Activated naive CD8-positive, alpha-beta T cell treated with anti-CD3 and anti-CD28 coated beads, Interleukin-2, amount 10 ng/mL, durations not matched to agents 7 days and 5 days (primary cell): ENCODE measurements around the gene RAB33B. TPM values are rescaled to one million over a fixed set of nuclear protein-coding genes. Genes with fewer than 3 reads are reported as not detected.

ENCODE experiments used
- ATAC-seq: fragments of 150-1000 bp; cut with Tn5 transposase; one replicate; pipeline ENCODE4 v1.10.0; 2021; ENCODE audit warnings: low read depth, moderate library complexity
- POLR2A ChIA-PET: fragments of 350-600 bp; sonication (Branson Sonifier 250); formaldehyde crosslinking; loops from one replicate; lab custom pipeline; 2021; ENCODE audit warnings: antibody characterized with exemption; lab: Charles Lee
- DNase-seq: peaks from one replicate; pipeline ENCODE4 v3.0.0; 2021
- H3K27ac Mint-ChIP-seq: one replicate; pipeline ENCODE4 v1.8.0; 2022; ENCODE audit warnings: mild to moderate bottlenecking, mixed read lengths
- H3K27me3 Mint-ChIP-seq: one replicate; pipeline ENCODE4 v1.8.0; 2022; ENCODE audit warnings: mild to moderate bottlenecking, moderate library complexity, mixed read lengths
- H3K36me3 Mint-ChIP-seq: one replicate; pipeline ENCODE4 v1.8.0; 2021; ENCODE audit warnings: mild to moderate bottlenecking, mixed read lengths
- H3K4me1 Mint-ChIP-seq: one replicate; pipeline ENCODE4 v1.8.0; 2021; ENCODE audit warnings: mixed read lengths
- H3K4me3 Mint-ChIP-seq: one replicate; pipeline ENCODE4 v1.8.0; 2022; ENCODE audit warnings: mild to moderate bottlenecking, moderate library complexity, mixed read lengths
- H3K9me3 Mint-ChIP-seq: one replicate; pipeline ENCODE4 v1.8.0; 2021; ENCODE audit warnings: mixed read lengths
- total RNA-seq, 2 experiments: library from RNA; stranded (reverse); gene quantifications; one replicate each; pipeline ENCODE4 v1.2.3, GENCODE V29; 2021

RAB33B gene
- total RNA-seq, 2 experiments from 2014 or later, result 9.8 to 9.9 TPM

GRCh38 chr4:139470295-139470694, 16.4 kb downstream of the RAB33B start:
- ATAC-seq, result no peak
- Mint-ChIP-seq H3K27me3 (no peaks in the 10 kb centered on the region), H3K9me3 (peaks cover 12% of the 10 kb centered on the region), H3K27ac (no peak overlapping the region), H3K4me1 (no peaks in the 10 kb centered on the region), H3K36me3 (peaks cover 42% of the 10 kb centered on the region), H3K4me3 (no peak overlapping the region)
- no peak for DNase-seq
- POLR2A ChIA-PET, result no interaction called here

- Mint-ChIP-seq H3K36me3 (peaks cover 44% of the 10 kb centered on the region), H3K27ac (no peak overlapping the region)
Measured at GRCh38 chr4:139470997-139471665, 17.2 kb downstream of the RAB33B start.

GRCh38 chr4:139472852-139473251, 18.9 kb downstream of the RAB33B start:
- H3K4me1 Mint-ChIP-seq, result no peaks in the 10 kb centered on the region
- H3K36me3 Mint-ChIP-seq, result peaks cover 41% of the 10 kb centered on the region
- POLR2A ChIA-PET, result no interaction called here

More at GRCh38 chr4:139470997-139471665, 17.2 kb downstream of the RAB33B start:
- POLR2A ChIA-PET, result no interaction called here
- DNase-seq (no peak), ATAC-seq (no peak)
- Mint-ChIP-seq H3K9me3 (peaks cover 12% of the 10 kb centered on the region), H3K4me3 (no peak overlapping the region), H3K27me3 (no peaks in the 10 kb centered on the region), H3K4me1 (no peaks in the 10 kb centered on the region)

GRCh38 chr4:139476363-139476762, 22.4 kb downstream of the RAB33B start:
- Mint-ChIP-seq H3K27me3 (no peaks in the 10 kb centered on the region), H3K9me3 (peaks cover under 1% of the 10 kb centered on the region), H3K27ac (no peak overlapping the region), H3K4me1 (no peaks in the 10 kb centered on the region), H3K36me3 (peaks cover 20% of the 10 kb centered on the region), H3K4me3 (no peak overlapping the region)
- DNase-seq (no peak), ATAC-seq (no peak)
- POLR2A ChIA-PET, result no interaction called here

More at GRCh38 chr4:139472852-139473251, 18.9 kb downstream of the RAB33B start:
- DNase-seq, result no peak
- Mint-ChIP-seq H3K4me3 (no peak overlapping the region), H3K9me3 (peaks cover 11% of the 10 kb centered on the region), H3K27me3 (no peaks in the 10 kb centered on the region), H3K27ac (no peak overlapping the region)
- no peak for ATAC-seq

GRCh38 chr4:139481465-139481864, 27.5 kb downstream of the RAB33B start:
- no peaks in the 10 kb centered on the region for H3K9me3 Mint-ChIP-seq
- H3K27ac Mint-ChIP-seq, result no peak overlapping the region
- peaks cover 3% of the 10 kb centered on the region for H3K27me3 Mint-ChIP-seq
- H3K4me3 Mint-ChIP-seq, result no peak overlapping the region
- no peaks in the 10 kb centered on the region for H3K4me1 Mint-ChIP-seq
- POLR2A ChIA-PET, result no interaction called here
- ATAC-seq (no peak), DNase-seq (no peak)
- peaks cover 2% of the 10 kb centered on the region for H3K36me3 Mint-ChIP-seq

GRCh38 chr4:139483000-139483399, 29.1 kb downstream of the RAB33B start:
- no peak for ATAC-seq
- peaks cover 2% of the 10 kb centered on the region for H3K36me3 Mint-ChIP-seq
- H3K27me3 Mint-ChIP-seq, result peaks cover 6% of the 10 kb centered on the region
- no peaks in the 10 kb centered on the region for H3K9me3 Mint-ChIP-seq
- no peak for DNase-seq
- H3K27ac Mint-ChIP-seq, result no peak overlapping the region
- H3K4me1 Mint-ChIP-seq, result no peaks in the 10 kb centered on the region
- POLR2A ChIA-PET, result no interaction called here
- H3K4me3 Mint-ChIP-seq, result no peak overlapping the region

GRCh38 chr4:139484783-139485311, 30.9 kb downstream of the RAB33B start:
- Mint-ChIP-seq H3K9me3 (no peaks in the 10 kb centered on the region), H3K27me3 (peaks cover 7% of the 10 kb centered on the region), H3K36me3 (no peaks in the 10 kb centered on the region), H3K4me1 (no peaks in the 10 kb centered on the region), H3K4me3 (no peak overlapping the region), H3K27ac (no peak overlapping the region)
- POLR2A ChIA-PET, result no interaction called here
- DNase-seq (no peak), ATAC-seq (no peak)

- POLR2A ChIA-PET, result no interaction called here
- Mint-ChIP-seq H3K27me3 (peaks cover 16% of the 10 kb centered on the region), H3K36me3 (no peaks in the 10 kb centered on the region), H3K27ac (no peak overlapping the region), H3K4me3 (no peak overlapping the region), H3K9me3 (no peaks in the 10 kb centered on the region), H3K4me1 (no peaks in the 10 kb centered on the region)
- DNase-seq (no peak), ATAC-seq (no peak)
Measured at GRCh38 chr4:139488442-139488841, 34.5 kb downstream of the RAB33B start.

- no peaks in the 10 kb centered on the region for H3K4me1 Mint-ChIP-seq
- no peaks in the 10 kb centered on the region for H3K9me3 Mint-ChIP-seq
- POLR2A ChIA-PET, result no interaction called here
- DNase-seq (no peak), ATAC-seq (no peak)
- H3K27me3 Mint-ChIP-seq, result peaks cover 16% of the 10 kb centered on the region
- no peaks in the 10 kb centered on the region for H3K36me3 Mint-ChIP-seq
- no peak overlapping the region for H3K4me3 Mint-ChIP-seq
- H3K27ac Mint-ChIP-seq, result no peak overlapping the region
Measured at GRCh38 chr4:139489638-139490037, 35.7 kb downstream of the RAB33B start.

- Mint-ChIP-seq H3K27ac (no peak overlapping the region), H3K4me1 (no peaks in the 10 kb centered on the region), H3K9me3 (no peaks in the 10 kb centered on the region), H3K27me3 (peaks cover 12% of the 10 kb centered on the region), H3K36me3 (no peaks in the 10 kb centered on the region), H3K4me3 (no peak overlapping the region)
- ATAC-seq (no peak), DNase-seq (no peak)
- POLR2A ChIA-PET, result no interaction called here
Measured at GRCh38 chr4:139492429-139492828, 38.5 kb downstream of the RAB33B start.

GRCh38 chr4:139493176-139493575, 39.3 kb downstream of the RAB33B start:
- peaks cover 10% of the 10 kb centered on the region for H3K27me3 Mint-ChIP-seq
- no peak for DNase-seq
- no peaks in the 10 kb centered on the region for H3K36me3 Mint-ChIP-seq
- no peaks in the 10 kb centered on the region for H3K9me3 Mint-ChIP-seq
- H3K4me1 Mint-ChIP-seq, result peaks cover 5% of the 10 kb centered on the region
- ATAC-seq, result no peak
- POLR2A ChIA-PET, result interaction anchor here (0.7 kb wide), 1 partner anchor 9 kb away, joined by 3 read pairs; no protein-coding TSS in a partner anchor
- no peak overlapping the region for H3K4me3 Mint-ChIP-seq
- no peak overlapping the region for H3K27ac Mint-ChIP-seq

GRCh38 chr4:139499186-139499585, 45.3 kb downstream of the RAB33B start:
- no peak for DNase-seq
- Mint-ChIP-seq H3K9me3 (no peaks in the 10 kb centered on the region), H3K27ac (no peak overlapping the region), H3K27me3 (peaks cover 2% of the 10 kb centered on the region), H3K4me3 (no peak overlapping the region), H3K4me1 (peaks cover 11% of the 10 kb centered on the region), H3K36me3 (peaks cover 4% of the 10 kb centered on the region)
- no peak for ATAC-seq
- POLR2A ChIA-PET, result no interaction called here

- DNase-seq (no peak), ATAC-seq (no peak)
- H3K9me3 Mint-ChIP-seq, result no peaks in the 10 kb centered on the region
- POLR2A ChIA-PET, result no interaction called here
- peaks cover 11% of the 10 kb centered on the region for H3K4me1 Mint-ChIP-seq
- H3K27me3 Mint-ChIP-seq, result peaks cover 2% of the 10 kb centered on the region
- H3K27ac Mint-ChIP-seq, result no peak overlapping the region
- H3K4me3 Mint-ChIP-seq, result no peak overlapping the region
- peaks cover 9% of the 10 kb centered on the region for H3K36me3 Mint-ChIP-seq
Measured at GRCh38 chr4:139501117-139501516, 47.2 kb downstream of the RAB33B start.

GRCh38 chr4:139501527-139501926, 47.6 kb downstream of the RAB33B start:
- Mint-ChIP-seq H3K27me3 (peaks cover 2% of the 10 kb centered on the region), H3K4me1 (peaks cover 11% of the 10 kb centered on the region), H3K4me3 (no peak overlapping the region), H3K36me3 (peaks cover 9% of the 10 kb centered on the region), H3K27ac (no peak overlapping the region), H3K9me3 (no peaks in the 10 kb centered on the region)
- no peak for DNase-seq
- POLR2A ChIA-PET, result no interaction called here
- ATAC-seq, result no peak
